GM10266 (cell line): Measurements from ENCODE around the gene GSK3A.
A peak's percentile ranks its signal among the peaks of the same experiment; 100 is the strongest.

ENCODE experiments used
- DNase-seq: peaks from one replicate; pipeline ENCODE4 v3.0.0; 2012; ENCODE audit errors: extremely low spot score
- TF ChIP-seq, protein P1 (sequence below): IDR thresholded peaks from 2 replicates; pipeline ENCODE4 v1.5.1; 2012; ENCODE audit warnings: mild to moderate bottlenecking, low read depth; ENCODE audit not compliant: control insufficient read depth, insufficient read depth; ENCODE audit errors: missing control alignments

The GSK3A gene

GRCh38 chr19:42185277-42185676 is 57.1 kb downstream of the GSK3A start:
- TF ChIP-seq, protein P1, sequence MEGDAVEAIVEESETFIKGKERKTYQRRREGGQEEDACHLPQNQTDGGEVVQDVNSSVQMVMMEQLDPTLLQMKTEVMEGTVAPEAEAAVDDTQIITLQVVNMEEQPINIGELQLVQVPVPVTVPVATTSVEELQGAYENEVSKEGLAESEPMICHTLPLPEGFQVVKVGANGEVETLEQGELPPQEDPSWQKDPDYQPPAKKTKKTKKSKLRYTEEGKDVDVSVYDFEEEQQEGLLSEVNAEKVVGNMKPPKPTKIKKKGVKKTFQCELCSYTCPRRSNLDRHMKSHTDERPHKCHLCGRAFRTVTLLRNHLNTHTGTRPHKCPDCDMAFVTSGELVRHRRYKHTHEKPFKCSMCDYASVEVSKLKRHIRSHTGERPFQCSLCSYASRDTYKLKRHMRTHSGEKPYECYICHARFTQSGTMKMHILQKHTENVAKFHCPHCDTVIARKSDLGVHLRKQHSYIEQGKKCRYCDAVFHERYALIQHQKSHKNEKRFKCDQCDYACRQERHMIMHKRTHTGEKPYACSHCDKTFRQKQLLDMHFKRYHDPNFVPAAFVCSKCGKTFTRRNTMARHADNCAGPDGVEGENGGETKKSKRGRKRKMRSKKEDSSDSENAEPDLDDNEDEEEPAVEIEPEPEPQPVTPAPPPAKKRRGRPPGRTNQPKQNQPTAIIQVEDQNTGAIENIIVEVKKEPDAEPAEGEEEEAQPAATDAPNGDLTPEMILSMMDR, result no peak
- DNase-seq, result no peak

GRCh38 chr19:42184401-42184861 is 58.0 kb downstream of the GSK3A start:
- TF ChIP-seq, protein P1, result peak; percentile 94

More at GRCh38 chr19:42184401-42184861, 58.0 kb downstream of the GSK3A start:
- peak; percentile 79 for DNase-seq
